ENCODE data around the gene NTN3. TPM values are rescaled to one million over a fixed set of nuclear protein-coding genes. Genes with fewer than 3 reads are reported as not detected.

The NTN3 gene
- total and polyA plus RNA-seq, 2 donors from 2014 or later, result 0.28 TPM; not detected in 1

- no peaks in the 10 kb centered on the region for H3K27me3 ChIP-seq (ENCODE audit: control insufficient read depth, insufficient read depth, low read length)
- FAIRE-seq (no peak), DNase-seq (peak in 2 of 5 donors; percentile 49 to 71)
- no peak for TF ChIP-seq CTCF (IDR thresholded peaks at IDR 0.05; ENCODE audit: borderline replicate concordance, extremely low read depth, insufficient read depth)
- peaks cover 0 to 3% (median 0%) of the 10 kb centered on the region in 3 donors for H3K36me3 ChIP-seq (ENCODE audit: control insufficient read depth in 2 of 3, insufficient read depth in 3 of 3, low read length in 3 of 3)
- peak overlapping the region; percentile 47 to 71 for H3K27ac ChIP-seq (ENCODE audit: low read depth in 2 of 2, low read length in 2 of 2)
- intact Hi-C loops (cut with DNase I), result no loop called here
- H3K4me3 ChIP-seq (ENCODE audit: low read length in 3 of 3), result no peak overlapping the region
- H3K9ac ChIP-seq (ENCODE audit: low read length in 3 of 3), result no peak overlapping the region
- peaks cover 2 to 64% (median 14%) of the 10 kb centered on the region in 3 donors for H3K4me1 ChIP-seq (ENCODE audit: control insufficient read depth in 2 of 3, insufficient read depth in 2 of 3, low read depth in 1 of 3, low read length in 3 of 3)
- no peaks in the 10 kb centered on the region for H3K9me3 ChIP-seq (ENCODE audit: control insufficient read depth in 2 of 3, insufficient read depth in 1 of 3, low read length in 3 of 3)
Observed at GRCh38 chr16:2485811-2486507, 14.9 kb downstream of the NTN3 start.

GRCh38 chr16:2486645-2487516, 15.8 kb downstream of the NTN3 start:
- TF ChIP-seq CTCF (IDR thresholded peaks at IDR 0.05; ENCODE audit: borderline replicate concordance, extremely low read depth, insufficient read depth), result peak; percentile 64
- H3K9me3 ChIP-seq (ENCODE audit: control insufficient read depth in 2 of 3, insufficient read depth in 1 of 3, low read length in 3 of 3), result no peaks in the 10 kb centered on the region
- intact Hi-C loops (cut with DNase I), result no loop called here
- no peak overlapping the region for H3K4me3 ChIP-seq (ENCODE audit: low read length in 3 of 3)
- no peaks in the 10 kb centered on the region for H3K27me3 ChIP-seq (ENCODE audit: control insufficient read depth, insufficient read depth, low read length)
- H3K36me3 ChIP-seq (ENCODE audit: control insufficient read depth in 2 of 3, insufficient read depth in 3 of 3, low read length in 3 of 3), result peaks cover 0 to 3% (median 0%) of the 10 kb centered on the region in 3 donors
- no peak for FAIRE-seq
- DNase-seq, result peak; percentile 56 to 92 (median 72)
- H3K27ac ChIP-seq (ENCODE audit: low read depth in 2 of 2, low read length in 2 of 2), result peak overlapping the region; percentile 65 to 71
- H3K4me1 ChIP-seq (ENCODE audit: control insufficient read depth in 2 of 3, insufficient read depth in 2 of 3, low read depth in 1 of 3, low read length in 3 of 3), result peaks cover 2 to 58% (median 15%) of the 10 kb centered on the region in 3 donors
- H3K9ac ChIP-seq (ENCODE audit: low read length in 3 of 3), result peak overlapping the region in 1 of 3 donors; percentile 14

GRCh38 chr16:2487517-2487842, 16.4 kb downstream of the NTN3 start:
- H3K4me3 ChIP-seq (ENCODE audit: low read length in 3 of 3), result no peak overlapping the region
- peaks cover 2 to 54% (median 15%) of the 10 kb centered on the region in 3 donors for H3K4me1 ChIP-seq (ENCODE audit: control insufficient read depth in 2 of 3, insufficient read depth in 2 of 3, low read depth in 1 of 3, low read length in 3 of 3)
- TF ChIP-seq CTCF (IDR thresholded peaks at IDR 0.05; ENCODE audit: borderline replicate concordance, extremely low read depth, insufficient read depth), result no peak
- no peaks in the 10 kb centered on the region for H3K27me3 ChIP-seq (ENCODE audit: control insufficient read depth, insufficient read depth, low read length)
- peak overlapping the region in 1 of 3 donors; percentile 14 for H3K9ac ChIP-seq (ENCODE audit: low read length in 3 of 3)
- H3K36me3 ChIP-seq (ENCODE audit: control insufficient read depth in 2 of 3, insufficient read depth in 3 of 3, low read length in 3 of 3), result peaks cover 0 to 3% (median 0%) of the 10 kb centered on the region in 3 donors
- no peaks in the 10 kb centered on the region for H3K9me3 ChIP-seq (ENCODE audit: control insufficient read depth in 2 of 3, insufficient read depth in 1 of 3, low read length in 3 of 3)
- no peak for DNase-seq
- H3K27ac ChIP-seq (ENCODE audit: low read depth in 2 of 2, low read length in 2 of 2), result peak overlapping the region; percentile 71 to 83
- no peak for FAIRE-seq
- intact Hi-C loops (cut with DNase I), result no loop called here

All from kidney (tissue), 14 donors.